ENCODE results near the gene PIN1.
"Not testable (repeated sequence)": the region's sequence is repeated elsewhere in the genome, so short reads cannot be mapped to it uniquely, and the experiment has no call there.

Gene PIN1

DNA sequence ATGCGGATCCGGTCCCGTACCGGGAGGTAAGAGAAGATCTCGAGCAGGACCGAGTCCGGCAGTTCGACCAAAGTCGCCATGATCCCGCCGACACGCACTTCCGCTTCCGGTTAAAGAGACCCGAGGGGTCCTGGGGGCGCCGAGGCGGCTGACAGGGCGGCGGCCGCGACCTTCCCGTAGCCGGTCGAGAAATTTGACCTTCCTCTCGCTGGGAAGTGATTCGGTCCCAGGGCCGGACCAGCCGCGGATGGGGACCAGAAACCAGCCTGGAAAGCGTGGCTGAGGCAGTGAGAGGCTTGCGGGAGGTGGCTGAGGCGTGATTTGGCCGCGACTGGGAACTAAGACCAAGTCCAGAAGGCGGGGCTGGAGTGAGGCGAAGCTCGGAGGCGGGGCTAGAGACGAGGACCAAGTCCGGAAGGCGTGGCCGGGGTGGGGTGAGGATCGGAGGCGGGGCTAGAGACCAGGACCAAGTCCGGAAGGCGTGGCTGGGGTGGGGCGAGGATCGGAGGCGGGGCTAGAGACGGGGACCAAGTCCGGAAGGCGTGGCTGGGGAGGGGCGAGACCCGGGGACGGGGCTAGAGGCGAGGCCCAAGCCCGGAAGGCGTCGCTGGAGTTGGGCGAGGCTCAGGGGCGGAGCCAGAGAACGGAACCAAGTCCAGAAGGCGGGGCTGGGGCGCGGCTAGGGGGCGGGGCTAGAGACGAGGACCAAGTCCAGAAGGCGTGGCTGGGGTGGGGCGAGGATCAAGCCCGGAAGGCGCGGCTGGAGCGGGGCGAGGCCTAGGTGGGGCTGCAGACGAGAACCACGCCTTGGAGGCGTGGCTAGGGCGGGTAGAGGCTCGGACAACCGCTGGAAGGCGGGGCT is 16.2 kb upstream of the PIN1 start, which contains the start of gene FBXL12:
Gene FBXL12 (minus strand): TSS at position 346 of the 862 bp plus-strand sequence. CDS start 266 bp downstream, at position 80.
- DNase-seq: peak; percentile 100

DNA sequence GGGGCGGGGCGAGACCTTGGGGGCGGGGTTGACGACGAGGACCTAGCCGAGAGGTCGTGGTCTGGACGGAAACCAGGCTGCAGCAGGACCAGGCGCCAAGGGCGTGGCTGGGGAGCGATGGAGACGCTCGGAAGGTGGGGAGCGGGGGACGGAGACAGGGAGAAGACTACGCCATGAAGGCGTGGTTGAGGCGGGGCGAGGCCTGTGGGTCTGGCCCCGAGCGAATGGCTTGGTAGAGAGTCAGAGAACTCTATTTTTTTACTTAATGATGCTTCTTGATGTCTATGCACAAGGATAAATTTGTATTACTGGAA is 15.6 kb upstream of the PIN1 start:
- no peak for DNase-seq

DNA sequence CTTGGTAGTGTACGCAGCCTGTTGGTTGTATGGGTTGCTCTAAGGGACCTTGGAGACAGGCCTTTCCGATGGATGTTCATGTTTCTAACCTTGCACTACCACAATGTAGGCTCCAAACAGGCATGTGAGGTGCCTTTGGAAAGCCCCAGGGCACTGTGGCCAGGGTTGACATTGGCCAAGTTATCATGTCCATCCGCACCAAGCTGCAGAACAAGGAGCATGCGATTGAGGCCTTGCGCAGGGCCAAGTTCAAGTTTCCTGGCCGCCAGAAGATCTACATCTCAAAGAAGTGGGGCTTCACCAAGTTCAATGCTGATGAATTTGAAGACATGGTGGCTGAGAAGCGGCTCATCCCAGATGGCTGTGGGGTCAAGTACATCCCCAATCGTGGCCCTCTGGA is 15.1 kb upstream of the PIN1 start:
- not testable (repeated sequence) for DNase-seq

DNA sequence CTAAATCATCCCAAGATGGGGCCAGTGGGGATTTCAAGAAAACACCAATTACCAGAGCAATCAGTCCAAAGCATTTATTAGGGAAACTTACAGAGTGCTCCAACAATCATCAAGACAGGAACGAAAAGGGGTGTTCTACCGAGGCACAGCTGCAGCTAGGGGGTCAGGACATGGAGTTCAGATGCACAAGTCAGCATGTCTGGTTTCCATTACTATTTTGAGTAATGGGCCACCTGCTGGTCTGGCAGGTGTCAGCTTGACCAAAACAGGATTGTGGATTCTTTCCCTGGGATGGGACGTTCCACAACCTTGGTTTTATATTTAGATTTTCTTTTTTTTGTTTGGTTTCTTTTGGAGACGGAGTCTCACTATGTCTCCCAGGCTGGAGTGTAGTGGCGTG is 11.3 kb upstream of the PIN1 start:
- DNase-seq: no peak

DNA sequence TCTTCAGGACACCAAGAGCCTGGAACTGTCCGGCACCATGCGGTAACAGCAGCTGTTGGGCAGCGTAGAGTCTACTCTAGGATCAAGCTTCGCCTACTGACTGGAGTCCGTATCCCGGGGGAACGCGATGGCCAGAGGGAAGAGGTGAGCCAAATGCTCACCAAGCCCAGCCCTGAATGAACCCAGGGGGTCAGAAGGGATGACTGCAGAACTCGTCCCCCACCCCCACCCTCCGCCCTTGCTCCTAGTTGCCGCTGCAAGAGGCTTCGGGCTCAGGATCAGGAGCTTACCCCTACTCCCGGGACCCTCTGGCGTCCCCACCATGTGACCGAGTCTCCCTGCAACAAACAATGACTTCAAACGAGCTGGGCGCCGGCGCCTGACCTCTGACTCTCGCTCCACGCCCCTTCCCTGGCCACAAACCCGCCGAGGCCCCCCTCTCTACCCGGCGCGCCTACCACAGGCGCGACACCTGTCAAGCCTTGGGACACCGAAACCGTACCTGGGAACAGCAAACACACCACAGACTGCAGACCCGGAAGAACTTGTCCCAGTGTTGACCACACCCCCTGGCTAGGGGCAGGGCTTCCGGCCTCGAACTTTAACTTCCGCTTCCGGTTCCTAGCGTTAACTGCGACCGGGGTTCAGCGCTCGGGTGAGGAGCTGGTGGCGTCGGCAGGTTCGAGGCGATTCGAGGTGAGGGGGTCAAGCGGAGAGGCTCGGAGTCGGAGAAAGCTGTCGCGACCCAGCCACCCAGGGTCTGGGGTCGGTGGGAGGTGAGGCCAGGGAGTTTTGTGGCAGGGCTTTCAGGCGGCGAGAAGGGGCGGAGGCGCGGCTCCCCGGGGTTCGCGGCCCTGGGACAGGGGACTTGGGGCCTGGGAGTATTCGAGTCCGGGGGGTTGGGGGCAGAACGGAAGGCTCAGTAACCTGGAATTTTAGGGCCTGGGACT is 7.6 kb upstream of the PIN1 start, which contains the start of gene UBL5:
Gene UBL5 (plus strand): TSS at position 630 of the 950 bp plus-strand sequence. CDS start 420 bp downstream, outside the sequence.
- DNase-seq: peak; percentile 95

DNA sequence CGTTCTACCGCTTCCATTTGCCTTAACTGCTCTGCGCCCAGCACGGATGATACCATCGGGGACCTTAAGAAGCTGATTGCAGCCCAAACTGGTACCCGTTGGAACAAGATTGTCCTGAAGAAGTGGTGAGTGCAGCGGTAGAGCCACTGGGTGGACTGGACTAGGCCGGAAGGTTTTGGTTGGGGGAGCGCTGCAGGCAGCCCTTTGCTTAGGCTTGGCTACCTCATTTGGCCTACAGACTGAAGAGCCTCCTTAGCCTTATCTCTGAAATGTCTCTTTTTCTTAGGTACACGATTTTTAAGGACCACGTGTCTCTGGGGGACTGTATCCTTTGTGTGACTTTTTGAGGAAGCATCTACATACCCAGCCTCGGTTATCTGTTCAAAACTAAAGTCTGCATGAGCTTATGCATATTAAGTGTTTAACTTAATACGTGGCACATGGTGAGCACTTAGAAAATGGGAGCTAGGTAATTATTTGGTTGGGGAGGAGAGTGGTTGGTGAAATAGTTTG is 6.5 kb upstream of the PIN1 start:
- DNase-seq: no peak

DNA sequence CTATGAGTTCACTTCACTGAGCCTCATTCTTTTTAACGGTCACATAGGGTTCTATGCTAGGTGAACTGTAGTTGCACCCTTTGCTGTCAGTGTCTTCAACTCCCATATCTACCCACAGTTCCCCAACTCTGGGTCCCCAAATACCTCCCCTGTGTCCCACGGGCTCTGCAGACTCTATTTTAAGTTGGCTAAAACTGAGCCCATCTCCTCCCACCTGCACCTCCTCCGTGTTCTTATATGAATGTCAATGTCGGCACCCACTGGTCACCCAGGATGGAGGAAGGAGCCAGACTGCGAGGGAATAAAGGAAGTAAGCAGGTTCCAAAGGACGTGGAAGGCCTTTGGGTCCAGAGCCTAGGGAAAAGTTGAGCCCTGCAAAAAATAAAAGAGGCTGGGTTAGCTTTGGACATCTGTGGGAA is 802 bp upstream of the PIN1 start:
- no peak for DNase-seq

DNA sequence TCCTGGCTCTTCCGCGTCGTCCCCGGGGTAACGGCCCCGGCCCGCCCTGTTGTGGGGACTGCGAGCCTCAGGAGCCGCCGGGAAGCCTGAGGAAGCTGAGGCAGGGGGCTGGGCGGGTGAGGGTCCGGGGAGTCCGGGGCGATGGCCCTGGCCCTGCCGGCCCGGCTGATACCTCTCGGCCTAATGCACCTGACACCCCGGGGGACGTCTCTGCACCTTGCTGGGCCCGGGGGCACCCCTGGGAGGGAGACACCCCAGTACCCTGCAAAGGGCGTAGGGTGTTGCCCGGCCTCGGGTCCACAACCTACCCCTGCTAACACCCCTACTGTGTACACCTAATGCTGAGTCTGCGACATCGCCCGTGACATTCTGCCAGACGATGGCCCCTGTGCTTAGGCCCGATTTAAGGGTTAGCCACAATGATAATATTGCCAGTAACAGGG is 410 bp downstream of the PIN1 start:
- DNase-seq: no peak

DNA sequence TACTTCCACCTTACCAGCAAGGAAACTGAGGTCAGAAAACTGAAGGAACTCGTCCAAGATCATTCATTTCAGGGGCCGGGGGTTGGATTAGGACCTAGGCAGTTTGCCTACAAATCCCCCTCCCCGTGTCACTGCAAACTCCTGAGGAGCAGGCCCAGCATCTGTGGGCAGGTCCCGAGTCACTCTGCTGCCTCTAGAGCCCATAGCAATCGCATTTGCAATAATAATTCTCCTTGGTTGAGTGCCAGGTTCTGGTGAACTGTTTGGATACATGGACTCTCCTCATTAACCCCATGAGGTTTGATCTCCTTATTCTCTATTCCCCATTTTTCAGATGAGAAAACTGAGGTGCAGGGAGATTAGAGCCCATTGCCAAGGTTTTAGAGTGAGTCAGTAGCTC is 903 bp downstream of the PIN1 start:
- no peak for DNase-seq

DNA sequence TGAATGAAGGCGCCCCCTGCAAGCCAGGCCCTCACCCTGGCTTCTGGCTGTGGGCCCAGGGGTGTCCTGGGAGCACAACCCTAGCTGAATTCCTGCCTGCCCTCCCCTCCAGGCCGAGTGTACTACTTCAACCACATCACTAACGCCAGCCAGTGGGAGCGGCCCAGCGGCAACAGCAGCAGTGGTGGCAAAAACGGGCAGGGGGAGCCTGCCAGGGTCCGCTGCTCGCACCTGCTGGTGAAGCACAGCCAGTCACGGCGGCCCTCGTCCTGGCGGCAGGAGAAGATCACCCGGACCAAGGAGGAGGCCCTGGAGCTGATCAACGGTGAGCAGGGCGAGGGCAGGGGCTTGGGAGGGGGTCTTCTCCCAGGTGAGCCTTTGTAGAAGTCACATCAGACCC is 3.2 kb downstream of the PIN1 start:
- DNase-seq: no peak

DNA sequence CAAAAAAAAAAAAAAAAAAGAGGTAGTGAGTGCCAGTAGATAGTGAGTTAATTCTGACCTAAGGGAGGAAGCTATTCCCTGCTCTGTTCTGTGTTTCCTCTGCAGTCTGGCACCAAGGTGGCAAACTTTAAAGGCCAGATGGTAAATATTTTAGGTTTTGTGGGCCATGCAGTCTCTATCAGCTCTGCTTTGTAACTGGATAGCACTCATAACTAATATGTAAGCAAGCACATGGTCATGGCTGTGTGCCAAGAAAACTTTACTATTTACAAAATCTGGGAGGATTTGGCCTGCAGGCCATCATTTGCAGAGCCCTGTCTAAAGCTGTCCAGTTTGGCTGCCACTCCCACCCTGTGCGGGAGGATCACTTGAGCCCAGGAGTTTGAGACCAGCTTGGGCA is 4.3 kb downstream of the PIN1 start:
- DNase-seq: no peak

DNA sequence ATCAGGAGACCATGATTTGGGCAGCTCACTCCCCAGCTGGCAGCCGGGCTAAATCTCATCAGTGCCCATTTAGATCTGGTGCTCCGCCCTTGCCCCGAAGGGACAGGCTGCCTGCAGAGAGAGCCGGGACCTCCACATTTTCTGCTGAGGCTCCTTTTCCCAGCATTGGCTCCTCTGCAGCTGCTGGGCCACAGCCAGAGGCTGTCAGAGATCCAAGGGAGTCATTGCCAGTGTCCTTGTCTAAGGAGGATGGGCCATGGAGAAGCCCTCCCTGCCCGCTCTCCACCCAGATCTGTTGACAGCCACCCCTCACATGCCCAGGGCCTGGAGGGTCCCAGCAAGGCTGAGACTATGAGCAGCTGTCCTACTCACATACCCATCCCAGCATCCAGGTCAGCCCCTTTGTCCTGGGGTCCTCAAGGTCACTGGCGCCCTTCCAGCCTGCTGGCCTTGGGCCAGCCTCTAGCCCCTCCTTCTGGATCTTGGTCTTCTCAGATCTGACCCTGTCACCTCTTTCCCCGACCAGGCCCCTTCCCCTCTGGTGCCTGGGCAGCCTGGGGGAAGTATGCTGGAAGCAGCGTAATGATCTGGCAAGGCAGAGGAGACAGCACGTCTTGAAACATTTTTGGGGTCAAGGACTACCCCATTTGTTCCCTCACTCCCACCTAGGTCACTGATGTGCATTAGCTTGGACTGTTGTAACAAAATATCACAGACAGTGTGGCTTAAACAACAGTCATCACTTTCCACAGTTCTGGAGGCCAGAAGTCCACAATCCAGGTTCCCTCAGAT is 7.9 kb downstream of the PIN1 start:
- no peak for DNase-seq

DNA sequence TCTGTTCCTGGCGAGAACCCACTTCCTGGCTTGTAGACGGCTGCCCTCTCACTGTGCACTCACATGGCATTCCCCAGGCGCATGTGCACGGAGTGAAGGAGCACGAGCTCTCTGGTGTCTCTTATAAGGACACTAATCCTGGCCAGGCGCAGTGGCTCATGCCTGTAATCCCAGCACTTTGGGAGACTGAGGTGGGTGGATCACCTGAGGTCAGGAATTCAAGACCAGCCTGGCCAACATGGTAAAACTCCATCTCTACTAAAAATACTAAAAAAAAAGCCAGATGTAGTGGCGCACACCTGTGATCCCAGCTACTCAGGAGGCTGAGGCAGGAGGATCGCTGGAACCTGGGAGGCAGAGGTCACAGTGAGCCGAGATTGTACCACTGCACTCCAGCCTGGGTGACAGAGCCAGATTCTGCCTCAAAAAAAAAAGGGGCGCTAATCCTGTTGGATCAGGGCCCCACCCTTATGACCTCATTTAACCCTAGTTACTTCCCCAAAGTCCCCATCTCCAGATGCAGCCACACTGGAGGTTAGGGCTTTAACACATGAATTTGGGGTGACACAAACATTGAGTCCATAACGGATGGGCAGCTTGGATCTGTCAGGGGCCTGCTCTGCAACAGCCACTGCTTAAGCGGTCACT is 8.6 kb downstream of the PIN1 start:
- not testable (repeated sequence) for DNase-seq

DNA sequence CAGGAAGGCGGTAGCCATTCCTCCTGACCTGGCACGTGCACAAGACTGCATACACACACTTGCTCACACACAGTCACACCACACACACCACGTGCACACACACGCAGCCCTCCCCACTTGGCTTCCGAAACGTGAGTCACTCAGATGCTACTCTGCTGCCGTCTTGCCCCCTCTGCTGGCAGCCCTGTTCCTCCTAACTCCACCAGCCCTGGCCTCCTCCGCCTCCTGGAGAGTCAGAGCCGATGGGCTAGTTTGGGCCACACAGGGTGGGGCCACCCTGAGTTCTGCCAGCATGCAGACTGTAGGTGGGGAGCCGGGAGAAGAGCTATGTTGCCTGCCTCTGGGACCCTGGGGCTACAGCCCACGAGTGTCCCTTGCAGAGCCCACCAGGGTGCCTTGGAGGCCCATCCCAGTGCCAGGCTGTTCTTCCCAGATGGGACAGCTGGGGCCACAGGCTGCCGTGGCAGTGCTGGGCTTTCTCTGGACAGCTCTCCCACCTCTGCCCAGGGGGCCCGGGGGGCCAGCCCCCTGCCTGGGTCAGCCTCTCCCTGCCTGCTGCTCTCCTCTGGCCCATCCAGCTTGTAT is 12.1 kb downstream of the PIN1 start:
- DNase-seq: peak; percentile 43

DNA sequence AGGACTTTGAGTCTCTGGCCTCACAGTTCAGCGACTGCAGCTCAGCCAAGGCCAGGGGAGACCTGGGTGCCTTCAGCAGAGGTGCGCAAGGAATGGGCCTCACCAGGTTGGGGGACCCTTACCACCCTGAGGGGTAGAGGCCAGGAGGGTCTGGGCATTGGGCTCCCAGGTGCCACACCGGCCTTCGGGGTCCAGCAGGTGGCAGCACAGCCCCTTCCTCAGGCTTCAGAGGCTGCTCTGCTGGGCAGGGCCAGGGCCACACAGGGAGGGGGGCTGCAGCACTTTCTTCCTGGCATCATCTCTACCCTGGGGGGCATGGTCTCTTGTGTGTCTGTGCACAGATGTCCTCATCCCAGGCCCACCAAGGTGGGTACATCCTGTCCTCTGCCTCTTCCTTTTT is 12.9 kb downstream of the PIN1 start:
- peak; percentile 13 for DNase-seq

DNA sequence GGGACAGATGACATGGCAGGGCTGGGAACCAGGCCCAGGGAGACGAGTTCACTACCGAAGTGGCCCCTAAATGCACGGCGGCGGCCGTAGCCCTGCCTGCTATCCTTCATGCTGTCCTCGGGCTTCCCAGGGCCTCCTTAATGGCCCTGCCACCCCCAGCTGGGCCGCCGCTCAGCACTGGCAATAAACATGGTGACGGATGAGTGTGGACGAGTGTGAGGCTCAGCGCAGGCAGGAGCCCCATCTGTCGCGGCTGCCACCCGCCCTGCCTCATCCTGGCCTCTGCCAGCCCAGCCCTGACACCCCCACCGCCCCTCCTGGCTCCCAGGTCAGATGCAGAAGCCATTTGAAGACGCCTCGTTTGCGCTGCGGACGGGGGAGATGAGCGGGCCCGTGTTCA is 13.6 kb downstream of the PIN1 start:
- no peak for DNase-seq

DNA sequence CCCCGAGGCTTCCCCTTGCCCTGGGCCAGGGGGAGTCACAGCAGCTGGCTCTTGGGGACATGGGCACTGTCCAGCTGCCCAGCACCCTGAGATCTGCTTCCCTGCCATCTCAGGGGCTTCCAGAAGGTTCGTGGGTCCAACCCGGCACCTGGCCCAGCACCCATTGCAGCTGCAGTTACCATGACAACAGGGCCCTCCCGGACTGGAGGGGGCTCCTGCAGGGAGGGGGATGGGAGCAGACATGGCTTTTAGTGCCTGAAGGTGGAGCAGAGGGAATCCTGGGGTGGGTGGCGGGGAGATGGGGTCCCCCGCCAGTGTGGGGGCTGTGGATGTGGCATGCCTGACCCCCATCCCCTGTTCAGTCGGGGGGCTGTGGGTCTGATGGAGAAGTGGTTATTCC is 14.7 kb downstream of the PIN1 start:
- no peak for DNase-seq

DNA sequence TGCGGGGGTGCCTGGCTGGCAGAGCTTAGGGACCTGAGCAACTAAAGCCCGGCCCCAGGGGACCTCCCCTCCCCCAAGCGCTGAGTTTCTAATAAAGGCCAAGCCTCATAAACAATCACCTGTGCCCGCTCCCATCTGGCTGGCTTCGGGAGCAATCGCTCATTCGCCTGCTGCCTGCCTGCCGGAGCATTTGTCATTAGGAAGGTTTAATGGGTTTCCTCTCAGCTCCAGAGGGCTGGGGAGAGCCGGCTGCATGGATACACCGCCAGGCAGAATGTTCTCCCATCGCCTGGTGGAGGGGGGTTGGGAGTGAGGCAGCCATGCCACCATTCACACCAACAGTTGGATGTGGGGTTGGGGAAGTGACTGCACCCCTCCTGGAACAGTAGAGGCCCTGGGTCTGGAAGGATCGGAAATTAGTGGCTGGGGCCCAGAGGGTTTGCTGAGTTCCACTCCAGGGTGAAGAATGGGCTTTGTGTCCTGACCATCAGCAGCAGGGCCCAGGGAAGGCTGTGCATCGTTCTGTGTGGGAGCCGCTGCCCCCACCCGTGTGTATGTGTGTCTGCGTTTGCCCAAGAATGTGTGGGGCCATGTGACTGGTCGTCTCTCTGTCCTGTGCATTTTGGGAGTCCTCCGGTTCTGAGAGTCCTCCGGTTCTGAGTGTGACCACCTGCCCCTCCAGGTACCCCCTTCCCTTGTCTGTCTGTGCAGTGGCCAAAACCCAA is 15.3 kb downstream of the PIN1 start:
- no peak for DNase-seq

DNA sequence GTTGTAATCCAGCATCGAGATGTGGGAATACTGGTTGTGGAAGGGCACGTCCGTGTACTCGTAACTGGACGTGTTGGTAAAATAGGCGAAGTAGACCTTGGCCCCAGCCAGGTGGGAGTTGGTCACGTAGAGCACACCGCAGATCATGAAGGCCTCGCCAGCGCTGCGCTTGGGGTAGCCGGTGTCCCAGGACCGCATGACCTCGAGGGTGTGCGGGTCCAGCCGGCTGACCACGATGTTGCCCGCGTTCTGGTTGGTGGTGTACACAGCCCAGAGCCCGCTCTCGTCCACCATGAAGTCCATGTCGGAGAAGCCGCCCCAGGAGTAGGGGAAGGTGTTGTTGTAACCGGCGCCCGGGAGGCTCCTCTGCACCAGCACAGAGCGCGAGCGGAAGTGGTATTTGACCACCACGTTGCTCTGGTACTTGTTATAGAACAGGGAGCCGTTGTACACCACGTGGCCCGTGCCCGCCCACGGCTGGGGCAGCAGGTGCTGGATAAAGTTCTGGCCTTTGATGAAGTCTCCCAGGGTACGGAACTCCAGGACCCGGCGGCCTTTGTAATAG is 19.2 kb downstream of the PIN1 start:
- DNase-seq: no peak

DNA sequence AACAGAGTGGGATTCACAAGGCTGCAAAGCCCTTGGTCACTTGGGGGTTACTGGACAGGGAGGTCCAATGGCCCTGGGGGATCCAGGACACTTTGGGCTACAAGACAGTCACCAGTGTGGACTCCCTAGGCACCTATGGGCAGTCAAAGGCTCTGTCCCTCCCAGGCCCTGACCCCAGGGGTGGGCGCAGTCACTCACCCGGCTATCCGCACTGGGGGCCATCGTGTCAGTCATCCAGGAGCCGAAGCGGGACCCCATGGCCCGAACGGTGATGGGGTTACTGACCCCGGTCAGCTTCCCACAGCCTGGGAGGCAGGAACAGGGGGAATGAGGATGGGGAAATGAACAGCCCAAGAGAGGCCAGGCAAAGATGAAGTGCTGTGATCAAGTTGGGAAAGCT is 21.5 kb downstream of the PIN1 start:
- no peak for DNase-seq

Measured in activated CD4-positive, alpha-beta T cell treated with anti-CD3 and anti-CD28 coated beads, Interleukin-2, Interleukin-6, amounts not matched to agents 100 ng/mL and 50 ng/mL, durations not matched to agents 16 hours and 8 hours (primary cell).